Stimulated activated CD8-positive, alpha-beta memory T cell treated with anti-CD3 and anti-CD28 coated beads, Interleukin-12 subunit alpha, Interleukin-12 subunit beta, amount 100 ng/mL, for 4 hours (primary cell): ENCODE data around the gene AFDN.
"Not testable (repeated sequence)": the region's sequence is repeated elsewhere in the genome, so short reads cannot be mapped to it uniquely, and the experiment has no call there.

Experiments
- DNase-seq: peaks from one replicate; pipeline ENCODE4 v3.0.0-alpha.2; 2020; ENCODE audit warnings: low read depth

The AFDN gene

DNA sequence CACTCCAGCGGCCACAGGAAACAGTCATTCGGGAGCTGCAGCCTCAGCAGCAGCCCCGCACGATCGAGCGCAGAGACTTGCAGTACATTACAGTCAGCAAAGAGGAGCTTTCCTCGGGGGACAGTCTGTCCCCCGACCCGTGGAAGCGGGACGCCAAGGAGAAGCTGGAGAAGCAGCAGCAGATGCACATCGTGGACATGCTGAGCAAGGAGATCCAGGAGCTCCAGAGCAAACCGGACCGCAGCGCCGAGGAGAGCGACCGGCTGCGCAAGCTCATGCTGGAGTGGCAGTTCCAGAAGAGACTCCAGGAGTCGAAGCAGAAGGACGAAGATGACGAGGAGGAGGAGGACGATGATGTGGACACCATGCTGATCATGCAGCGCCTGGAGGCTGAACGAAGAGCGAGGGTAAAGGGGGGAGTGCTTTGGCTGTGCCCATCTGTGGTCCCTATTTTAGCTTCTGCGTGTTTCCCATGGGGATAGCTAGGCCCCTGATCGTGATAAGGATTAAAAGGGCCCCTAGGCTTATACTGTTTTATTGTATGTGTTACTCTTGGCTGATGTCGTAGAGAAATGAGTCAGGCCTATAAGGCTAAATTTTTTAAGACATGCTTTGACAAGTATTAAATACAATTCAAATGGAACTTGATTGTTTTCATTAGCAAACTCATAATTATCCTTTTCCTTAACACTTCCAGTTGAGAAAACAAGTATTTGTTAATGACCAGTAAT is 125.2 kb downstream of the AFDN start:
- DNase-seq = no peak

DNA sequence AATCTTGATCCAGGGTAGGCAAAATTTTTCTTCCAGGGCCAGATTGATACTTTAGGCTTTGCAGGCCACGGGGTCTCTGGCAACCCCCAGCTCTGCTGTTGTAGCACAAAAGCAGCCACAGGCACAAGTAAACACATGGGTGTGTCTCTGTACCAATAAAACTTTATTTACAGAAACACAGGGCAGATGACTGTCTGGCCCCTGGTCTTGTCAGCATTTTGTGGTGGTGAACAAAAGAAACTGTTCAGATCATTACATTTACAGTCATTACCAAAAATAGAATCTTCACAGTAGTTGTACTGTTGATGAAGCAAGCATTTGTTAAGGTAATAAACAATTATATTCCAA is 125.8 kb downstream of the AFDN start:
- DNase-seq = no peak

DNA sequence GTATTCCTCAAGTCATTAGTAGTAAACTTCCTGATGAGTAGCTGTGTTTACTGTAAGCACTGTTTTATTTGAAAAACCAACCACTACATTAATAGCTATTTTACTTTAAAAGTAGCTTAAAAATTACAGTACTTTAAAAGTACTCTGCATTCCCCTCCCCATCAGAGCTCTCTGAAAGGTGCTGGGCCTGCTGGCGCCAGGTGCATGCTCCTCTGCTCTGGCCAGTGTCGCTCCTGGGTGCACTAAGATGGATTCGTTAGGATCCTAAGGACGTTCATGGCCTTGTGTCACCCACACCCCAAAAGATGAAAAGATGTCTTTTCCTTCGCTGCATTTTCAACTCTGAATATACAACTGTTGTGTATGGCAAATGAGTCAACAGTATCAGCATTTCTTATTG is 126.8 kb downstream of the AFDN start:
- no peak for DNase-seq

DNA sequence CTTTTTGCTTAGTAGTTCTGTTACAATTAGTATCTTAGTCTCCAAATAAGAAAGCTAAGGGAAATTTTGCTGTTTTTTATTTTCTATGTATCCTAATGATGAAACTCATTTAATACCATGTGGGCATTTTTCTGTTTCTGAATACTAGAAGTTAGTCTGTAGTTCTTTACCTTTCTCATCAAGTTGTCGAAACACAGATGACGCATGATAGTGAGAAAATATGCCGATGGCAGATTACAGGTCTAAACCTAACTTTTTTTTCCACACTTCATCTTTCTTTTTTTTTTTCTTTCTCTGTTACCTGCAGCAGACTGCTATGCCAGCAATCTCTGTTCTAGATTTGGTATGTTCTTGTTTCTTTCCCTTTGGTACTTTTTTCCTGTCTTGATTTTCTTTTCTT is 127.4 kb downstream of the AFDN start:
- DNase-seq = no peak

DNA sequence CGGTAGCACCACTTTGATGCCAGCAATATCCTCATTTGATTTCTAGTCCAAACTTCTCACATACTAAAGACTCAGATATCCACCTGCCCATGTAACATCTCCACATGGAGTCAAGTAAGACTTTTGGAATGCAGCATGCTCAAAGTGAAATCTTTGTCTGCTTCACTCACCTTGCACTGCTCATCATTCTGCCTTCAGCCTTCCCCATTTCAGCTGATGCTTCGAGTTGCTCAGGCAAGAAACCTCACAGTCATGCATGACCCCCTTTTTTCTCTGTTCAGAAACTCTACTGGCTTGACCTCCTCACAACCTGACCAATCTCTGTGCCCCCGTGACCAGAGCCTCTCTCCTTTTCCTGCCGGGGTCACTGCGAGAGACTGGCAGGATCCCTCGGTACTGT is 129.8 kb downstream of the AFDN start:
- DNase-seq = no peak

DNA sequence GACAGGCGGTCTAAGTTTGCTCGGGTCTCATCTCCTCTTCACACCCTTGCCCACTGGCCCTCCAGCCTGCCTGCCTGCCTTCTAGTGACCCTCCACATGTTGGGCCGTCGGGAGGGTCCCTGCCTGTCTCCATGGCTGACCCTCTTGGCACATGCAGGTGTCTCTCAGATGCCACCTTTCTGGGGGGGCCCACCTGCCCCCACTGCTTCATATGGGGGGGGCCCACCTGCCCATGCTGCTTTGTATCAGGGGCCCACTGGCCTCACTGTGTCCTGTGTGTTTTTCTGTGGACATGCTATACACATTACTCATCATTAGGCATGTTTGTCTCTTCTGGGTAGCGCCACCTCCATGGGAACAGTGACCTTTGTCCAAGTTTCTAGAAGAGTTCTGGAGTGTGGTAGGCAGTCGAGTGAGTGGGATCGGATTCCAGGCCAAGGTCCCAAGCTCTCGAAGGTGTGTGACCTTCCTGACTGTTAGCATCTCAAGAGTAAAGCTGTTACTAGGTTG is 130.3 kb downstream of the AFDN start:
- DNase-seq = no peak

DNA sequence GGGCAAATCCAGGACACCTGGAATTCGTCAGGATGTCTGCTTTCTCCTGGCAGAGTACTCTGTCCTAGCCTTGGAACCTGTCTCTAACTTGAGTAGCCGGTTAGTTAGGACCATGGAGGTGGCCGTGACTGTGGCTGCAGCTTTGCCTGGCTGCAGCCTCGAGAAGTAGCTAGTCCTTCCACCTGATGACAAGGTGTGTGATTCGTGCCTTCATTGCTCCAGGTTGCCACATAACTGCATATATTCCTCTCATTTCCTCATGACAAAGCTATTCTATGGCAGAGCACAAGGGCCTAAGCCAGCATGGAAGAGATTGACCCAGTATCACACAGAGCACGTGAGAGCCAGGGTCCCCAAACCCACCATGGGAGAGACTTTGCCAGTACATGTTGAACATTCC is 130.9 kb downstream of the AFDN start:
- DNase-seq = no peak

DNA sequence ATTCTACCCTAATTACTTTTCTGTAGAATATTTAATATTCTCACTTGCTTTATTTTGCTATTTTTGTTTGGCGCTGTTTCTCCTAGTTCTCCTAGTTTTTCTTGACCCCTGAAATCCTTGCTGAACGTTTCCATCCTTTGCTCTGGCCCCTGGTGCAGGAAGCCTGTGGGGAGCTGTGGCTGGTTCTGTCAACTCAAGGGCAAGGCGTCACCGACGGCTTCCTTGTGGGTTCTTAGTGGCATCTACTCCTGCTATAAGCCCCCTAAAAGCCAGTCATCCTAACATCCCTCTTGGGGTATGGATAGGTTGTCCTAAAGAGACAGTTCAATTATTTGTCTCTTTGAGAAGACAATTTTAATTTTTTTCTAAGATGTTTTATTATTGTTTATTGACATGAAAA is 133.9 kb downstream of the AFDN start:
- DNase-seq = no peak

DNA sequence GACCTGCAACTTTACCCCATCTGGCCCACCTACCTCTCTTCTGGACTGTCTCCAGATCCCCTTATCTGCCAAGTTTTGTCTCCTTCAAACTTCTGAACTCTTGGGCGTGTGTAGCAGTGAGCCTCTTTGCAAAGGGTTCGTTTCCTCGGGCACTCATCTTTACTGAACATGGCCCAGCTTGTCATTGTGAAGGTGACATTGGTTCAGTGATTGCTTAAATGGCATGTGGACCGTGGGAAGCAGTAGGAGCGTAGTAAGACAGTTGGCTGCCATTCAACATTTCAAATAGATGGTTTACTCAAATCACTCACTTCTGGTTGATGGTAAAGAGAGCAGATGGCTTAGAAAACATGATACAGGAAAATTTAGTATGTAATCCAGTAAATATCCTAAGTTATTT is 136.0 kb downstream of the AFDN start:
- no peak for DNase-seq

DNA sequence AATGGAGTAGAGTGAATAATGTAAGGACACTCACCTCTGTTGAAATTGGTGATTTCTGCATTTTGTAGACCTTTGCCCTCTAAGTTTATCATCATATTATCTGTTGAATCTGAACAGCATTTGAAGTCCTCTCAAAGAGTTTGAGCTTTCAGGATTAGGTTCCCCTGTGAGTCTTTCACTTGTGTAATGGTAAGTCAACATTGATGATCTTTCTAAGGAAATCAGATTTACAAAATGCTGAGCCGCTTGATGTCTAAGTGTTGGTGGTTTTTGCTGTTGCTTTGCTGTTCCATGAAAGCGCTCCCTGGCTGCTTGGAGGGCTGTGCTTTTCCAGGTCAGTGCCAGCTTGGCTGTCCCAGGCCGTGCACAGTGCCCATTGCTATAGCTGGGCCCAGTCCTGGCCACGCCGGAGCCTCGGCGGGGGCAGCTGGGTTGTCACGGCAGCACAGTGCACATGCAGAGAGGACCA is 136.9 kb downstream of the AFDN start:
- no peak for DNase-seq

DNA sequence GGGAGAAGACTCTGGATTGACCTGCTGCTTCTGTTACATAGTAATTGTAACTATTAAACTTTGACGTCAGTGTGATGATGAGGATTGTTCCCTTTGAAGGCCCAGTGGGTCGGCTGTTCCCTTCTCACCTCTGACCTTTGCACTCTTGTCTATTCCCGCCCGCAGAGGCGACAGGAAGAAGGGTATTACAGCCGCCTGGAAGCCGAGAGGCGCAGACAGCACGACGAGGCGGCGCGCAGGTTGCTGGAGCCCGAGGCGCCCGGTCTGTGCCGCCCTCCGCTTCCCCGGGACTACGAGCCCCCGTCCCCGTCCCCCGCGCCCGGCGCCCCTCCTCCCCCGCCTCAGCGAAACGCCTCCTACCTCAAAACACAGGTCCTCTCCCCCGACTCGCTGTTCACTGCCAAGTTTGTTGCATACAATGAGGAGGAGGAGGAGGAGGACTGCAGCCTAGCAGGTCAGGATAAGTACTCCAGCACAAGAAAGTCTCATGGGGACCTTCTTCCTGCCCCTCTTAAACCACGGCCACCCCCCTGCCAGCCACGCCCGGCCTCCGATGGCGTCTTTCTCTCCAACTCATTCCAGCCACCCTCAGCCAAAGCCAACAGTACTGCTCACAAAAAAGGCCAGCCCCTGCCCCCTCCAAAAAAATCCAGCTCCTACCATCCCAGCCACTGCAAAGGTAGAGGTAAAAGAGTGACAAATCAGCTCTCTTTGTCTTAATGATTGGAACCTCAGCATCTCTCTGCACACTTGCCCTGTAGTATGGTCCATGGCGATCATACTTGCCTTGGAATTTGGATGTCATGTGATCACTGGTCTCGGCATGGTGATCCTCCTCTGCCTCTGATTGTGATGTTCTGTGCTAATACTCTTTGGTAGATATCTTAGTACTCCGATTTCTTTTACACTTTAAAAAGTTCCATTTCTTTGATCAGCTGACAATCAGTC is 139.2 kb downstream of the AFDN start:
- DNase-seq = no peak

DNA sequence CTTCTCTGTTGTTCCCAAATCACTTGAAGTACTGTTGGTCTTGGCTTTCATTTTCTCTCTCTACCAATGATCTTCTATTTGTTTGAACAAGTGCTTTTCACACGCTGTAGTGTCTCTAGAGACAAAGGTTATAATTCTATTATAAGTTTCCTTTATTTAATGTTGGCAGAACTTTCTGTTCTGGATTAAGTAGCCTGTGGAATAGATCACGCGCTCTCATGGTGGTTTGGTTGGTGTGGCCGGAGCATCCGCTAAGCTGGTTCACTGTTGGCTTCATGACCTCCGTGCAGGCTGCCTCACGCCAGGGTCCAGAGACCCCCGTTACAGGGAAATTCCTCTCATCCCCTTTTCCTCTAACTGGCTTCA is 139.8 kb downstream of the AFDN start:
- DNase-seq = no peak

DNA sequence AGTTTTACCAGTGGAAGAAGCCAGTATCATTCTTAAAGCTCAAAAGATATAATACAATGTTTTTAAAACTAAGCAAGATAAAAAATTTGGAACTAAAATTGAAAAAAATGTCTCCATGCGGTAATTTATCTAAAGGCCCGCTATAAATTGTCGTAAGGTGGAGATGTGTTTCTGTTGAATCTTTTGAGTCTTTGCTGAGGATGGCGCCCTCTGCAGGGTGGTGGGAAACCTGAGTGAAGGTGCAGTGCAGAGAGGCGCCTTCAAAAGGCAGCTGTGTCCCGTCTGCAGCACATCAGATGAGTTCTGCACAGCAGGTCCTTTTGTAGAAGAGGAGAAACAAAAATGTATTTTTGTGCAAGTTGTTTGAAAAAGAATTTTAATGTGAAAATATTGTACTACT is 141.4 kb downstream of the AFDN start:
- no peak for DNase-seq

DNA sequence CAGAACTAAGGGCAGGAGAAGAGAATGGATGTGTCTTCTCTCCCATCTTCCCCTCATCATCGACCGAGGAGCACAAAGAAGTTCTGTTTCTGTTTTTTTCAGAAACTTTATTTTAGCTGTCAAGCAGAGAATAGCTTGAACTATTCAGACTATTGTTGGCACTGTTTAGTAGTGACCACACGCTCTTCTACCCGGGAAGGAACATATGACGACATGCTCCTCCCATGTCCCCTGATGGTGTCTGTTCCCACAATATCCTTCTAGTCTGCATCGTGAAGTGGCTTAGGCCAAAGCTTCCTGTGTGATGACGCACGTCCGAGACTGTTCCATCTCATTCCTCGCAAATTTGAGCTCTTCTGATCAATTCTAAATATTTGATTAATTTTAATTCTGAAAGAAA is 143.5 kb downstream of the AFDN start:
- no peak for DNase-seq

DNA sequence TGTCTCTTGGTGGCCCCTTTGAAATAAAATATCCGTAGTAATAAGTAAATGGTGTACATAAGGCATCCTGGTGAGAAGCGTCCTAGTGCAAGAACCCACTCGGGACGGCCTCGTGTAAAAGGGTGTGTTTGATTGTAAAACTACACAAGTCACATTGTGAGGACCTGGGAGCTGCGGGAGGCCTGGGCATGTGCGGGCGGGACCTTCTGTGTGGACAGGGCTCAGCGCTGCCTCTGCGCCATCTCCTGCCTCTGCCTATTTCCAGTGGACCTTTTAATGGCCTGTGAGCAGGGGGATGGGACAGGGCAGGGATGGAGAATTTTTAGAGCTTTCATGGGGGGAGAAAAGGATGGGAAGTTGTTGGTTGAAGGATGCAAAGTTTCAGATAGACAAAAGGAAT is 145.5 kb downstream of the AFDN start:
- no peak for DNase-seq

DNA sequence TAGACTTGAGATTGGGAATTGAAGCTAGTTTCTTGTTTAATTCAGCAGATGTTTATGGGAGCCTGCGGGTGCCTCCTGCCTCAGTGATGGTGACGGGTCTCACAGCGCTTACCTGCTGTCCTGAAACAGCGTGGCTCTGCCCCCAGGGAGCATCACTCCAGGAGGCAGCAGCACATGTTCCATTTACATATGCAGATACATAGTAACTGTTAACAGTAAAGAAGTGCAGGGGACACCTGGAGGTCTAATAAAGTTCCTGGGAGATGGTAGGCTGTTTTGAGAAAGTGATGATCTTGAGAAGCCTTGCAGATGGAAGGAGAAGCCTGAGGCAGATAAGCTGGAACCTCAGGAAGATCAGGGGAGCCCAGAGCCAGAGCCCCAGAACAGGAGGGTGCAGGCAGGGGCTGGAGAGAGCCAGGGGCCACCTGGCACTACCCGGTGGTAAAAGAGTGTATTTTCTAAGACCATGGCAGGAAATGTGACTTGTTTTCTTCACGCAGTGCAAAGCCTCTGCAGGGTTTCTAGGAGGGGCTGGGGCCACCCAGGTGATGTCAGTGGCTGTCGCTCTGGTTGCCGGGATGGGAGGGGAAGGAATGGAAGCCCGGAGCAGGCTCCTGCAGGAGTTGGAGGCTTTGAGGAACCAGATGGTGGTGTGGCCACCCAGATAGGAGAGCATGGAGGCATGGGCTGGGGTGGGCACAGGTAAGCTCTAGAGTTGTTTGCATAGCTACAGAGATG is 146.6 kb downstream of the AFDN start:
- no peak for DNase-seq

DNA sequence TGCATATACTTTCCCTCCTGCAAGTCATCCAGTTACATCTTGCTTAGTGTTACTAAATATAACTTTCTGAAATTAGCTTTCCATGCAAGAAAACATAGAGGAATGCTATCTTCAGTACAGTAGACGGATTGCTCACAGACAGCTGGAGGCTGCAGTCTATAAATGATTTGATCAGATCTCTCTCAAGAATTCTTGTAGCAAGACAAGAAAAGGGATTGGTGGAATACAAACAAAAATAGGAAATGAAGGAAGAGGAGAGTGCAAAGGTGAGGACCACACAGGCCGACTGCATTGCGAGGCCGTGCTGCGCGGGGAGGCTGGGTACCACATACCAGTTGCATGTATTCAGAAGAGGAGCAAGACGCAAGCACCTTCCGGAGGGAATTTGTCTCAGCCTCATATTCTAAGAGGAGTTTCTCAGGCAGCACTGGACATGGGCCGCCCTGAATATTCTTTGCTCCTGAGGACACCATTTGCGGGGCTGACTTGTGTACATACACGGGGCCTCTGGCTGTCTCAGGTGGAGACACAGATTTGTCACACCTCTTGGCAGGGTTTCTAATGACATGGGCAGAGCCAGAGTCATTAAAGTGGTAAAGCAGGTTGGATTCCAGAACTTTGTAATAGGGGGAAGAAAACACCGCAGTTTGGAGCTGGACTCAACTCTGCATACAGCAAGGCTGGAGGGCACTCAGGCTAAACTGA is 148.1 kb downstream of the AFDN start:
- DNase-seq = no peak

DNA sequence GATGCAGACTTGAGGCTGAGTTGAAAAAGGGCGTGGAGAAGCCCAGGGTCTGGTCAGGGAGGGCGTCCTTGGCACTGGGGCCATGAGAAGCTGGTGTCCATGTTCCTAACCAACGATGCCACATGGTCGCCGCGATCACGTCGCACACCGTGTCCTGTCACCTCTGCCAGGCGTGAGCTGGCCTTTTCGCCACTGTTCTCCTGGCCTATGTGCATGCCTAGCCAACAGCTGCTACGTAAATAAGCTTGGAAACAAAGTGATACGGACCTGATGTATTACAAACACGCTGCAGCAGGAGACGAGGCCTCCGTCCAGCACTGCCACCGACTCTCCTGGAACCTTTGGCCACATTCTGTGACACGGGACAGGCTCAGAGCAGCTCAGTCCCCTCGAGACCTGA is 148.7 kb downstream of the AFDN start:
- DNase-seq = no peak

DNA sequence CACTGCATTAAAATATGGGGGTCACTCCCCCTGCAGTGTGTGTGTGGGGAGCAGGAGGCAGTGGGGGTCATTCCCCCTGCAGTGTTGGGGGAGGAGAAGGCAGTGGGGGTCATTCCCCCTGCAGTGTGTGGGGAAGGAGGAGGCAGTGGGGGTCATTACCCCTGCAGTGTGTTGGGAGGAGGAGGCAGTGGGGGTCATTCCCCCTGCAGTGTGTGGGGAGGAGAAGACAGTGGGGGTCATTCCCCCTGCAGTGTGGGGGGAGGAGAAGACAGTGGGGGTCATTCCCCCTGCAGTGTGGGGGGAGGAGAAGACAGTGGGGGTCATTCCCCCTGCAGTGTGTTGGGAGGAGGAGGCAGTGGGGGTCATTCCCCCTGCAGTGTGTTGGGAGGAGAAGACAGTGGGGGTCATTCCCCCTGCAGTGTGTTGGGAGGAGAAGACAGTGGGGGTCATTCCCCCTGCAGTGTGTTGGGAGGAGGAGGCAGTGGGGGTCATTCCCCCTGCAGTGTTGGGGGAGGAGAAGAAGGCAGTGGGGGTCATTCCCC is 149.5 kb downstream of the AFDN start:
- DNase-seq = not testable (repeated sequence)

DNA sequence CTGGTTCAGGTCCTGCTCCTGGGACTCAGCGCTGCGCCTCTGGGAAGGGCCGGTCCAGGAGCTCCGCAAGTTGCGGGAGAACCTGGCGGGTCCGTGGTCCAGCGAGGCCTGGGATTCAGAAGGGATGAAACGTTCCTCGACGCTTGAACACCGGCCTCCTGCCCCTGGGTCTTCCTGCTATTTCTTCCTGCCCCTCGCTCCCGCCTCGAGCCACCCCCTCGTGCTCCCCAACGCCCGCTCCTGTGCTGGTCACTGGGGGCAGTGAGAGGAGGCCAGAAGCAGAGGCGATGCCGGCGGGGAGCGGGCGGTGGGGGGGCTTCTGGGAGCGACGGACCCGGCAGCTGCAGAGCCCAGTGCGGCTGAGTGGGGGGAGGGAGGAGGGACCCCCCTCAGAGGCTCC is 150.0 kb downstream of the AFDN start:
- no peak for DNase-seq

DNA sequence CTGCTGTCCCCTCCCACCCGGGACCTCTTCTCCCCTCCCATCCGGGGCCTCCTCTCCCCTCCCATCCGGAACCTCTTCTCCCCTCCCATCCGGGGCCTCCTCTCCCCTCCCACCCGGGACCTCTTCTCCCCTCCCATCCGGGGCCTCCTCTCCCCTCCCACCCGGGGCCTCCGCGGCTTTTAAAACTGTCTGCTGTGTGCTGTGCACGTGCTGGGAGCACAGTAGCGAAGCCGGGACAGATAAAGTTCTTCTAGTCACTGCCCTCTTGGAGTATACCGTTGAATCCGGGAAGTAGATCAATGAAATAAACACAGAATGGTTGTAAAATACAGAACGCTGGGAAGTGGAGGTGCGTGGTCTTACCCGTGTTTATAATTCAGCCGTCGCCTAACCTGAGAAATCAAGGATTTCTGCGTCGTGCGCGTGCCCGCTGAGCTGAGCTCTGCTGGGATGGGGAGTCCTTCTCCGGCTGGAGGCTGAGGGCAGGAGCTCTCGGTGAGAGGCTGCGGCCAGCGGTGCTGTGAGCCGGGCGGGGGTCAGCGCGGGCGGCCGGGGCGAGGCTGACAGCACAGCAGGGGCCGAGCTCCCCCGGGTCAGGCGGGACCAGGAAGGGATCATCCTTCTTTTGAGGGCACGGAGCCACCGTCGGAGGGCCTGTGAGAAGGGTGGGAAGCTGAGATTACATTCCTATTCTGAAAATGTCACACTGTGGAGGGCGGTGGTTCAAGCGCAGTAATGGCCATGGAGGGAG is 151.2 kb downstream of the AFDN start:
- DNase-seq = no peak
